Breast epithelium (tissue), 4 donors: ENCODE results near the gene ZC3H15. TPM values are rescaled to one million over a fixed set of nuclear protein-coding genes. Genes with fewer than 3 reads are reported as not detected.
"Not testable (repeated sequence)": the region's sequence is repeated elsewhere in the genome, so short reads cannot be mapped to it uniquely, and the experiment has no call there.

ENCODE experiments used
- DNase-seq, 2 donors: peaks; one replicate each; pipeline ENCODE4 v3.0.0-alpha.2; 2019; ENCODE audit warnings: low spot score in 2 of 2
- H3K27ac ChIP-seq, 2 donors: fragments of 200-600 bp; sonication (generic) in 1 of 2; one replicate each; pipeline ENCODE4 v1.5.1; 2016 to 2019; ENCODE audit warnings: mild to moderate bottlenecking in 1 of 2
- H3K27me3 ChIP-seq, 2 donors: fragments of 200-600 bp; sonication (generic) in 1 of 2; one replicate each; pipeline versions ENCODE4 v1.5.1 to v1.6.0; 2017 to 2019; ENCODE audit warnings: control low read depth in 1 of 2, mild to moderate bottlenecking in 1 of 2
- H3K36me3 ChIP-seq: fragments of 200-600 bp; one replicate; pipeline ENCODE4 v1.5.1; 2019
- H3K4me1 ChIP-seq, 2 donors: fragments of 200-600 bp; sonication (generic); one replicate each; pipeline ENCODE4 v1.5.1; 2016 to 2019; ENCODE audit warnings: control low read depth in 1 of 2
- H3K4me3 ChIP-seq, 3 donors: fragments of 200-600 bp; sonication (generic); 1 replicate in 2 of 3; 2 replicates in 1 of 3; pipeline ENCODE4 v1.5.1; 2016 to 2019; ENCODE audit warnings: mild to moderate bottlenecking in 3 of 3, moderate library complexity in 2 of 3
- H3K9me3 ChIP-seq, 2 donors: fragments of 200-600 bp; sonication (generic) in 1 of 2; one replicate each; pipeline ENCODE4 v1.5.1; 2016 to 2019; ENCODE audit warnings: control low read depth in 1 of 2
- CTCF ChIP-seq, 3 donors: fragments of 450-650 bp; IDR thresholded peaks; one replicate each; pipeline ENCODE4 v1.5.1; 2016 to 2017; ENCODE audit warnings: antibody characterized with exemption in 3 of 3, mild to moderate bottlenecking in 3 of 3, moderate library complexity in 3 of 3
- POLR2A ChIP-seq: fragments of 450-650 bp; IDR thresholded peaks from one replicate; pipeline ENCODE4 v1.6.1; 2016; ENCODE audit warnings: antibody characterized with exemption, mild to moderate bottlenecking, moderate library complexity
- POLR2AphosphoS5 ChIP-seq, 3 donors: sonication (generic); formaldehyde crosslinking; IDR thresholded peaks; one replicate each; pipeline ENCODE4 v1.6.1; 2017; ENCODE audit warnings: antibody characterized with exemption in 3 of 3
- intact Hi-C: fragments of 100-400 bp; cut with DNase I; formaldehyde crosslinking; loops from one replicate; pipeline ENCODE4 v1.15.1; 2023; ENCODE audit warnings: low total_unique reads
- total RNA-seq, 3 donors: library from RNA; depleted of rRNA; stranded (reverse); fragments of >200 nt; gene quantifications; one replicate each; pipeline ENCODE4 v1.1.0, GENCODE V29; 2016

Gene ZC3H15
- total RNA-seq, result 10 to 100 TPM; 70.8 to 75.8 (median 73.0) TPM

GRCh38 chr2:186485871-186486650, at the start of gene ZC3H15:
ZC3H15 (plus strand) TSS chr2:186486260; CDS start chr2:186486383, 123 bp downstream.
- peak; percentile 95 for DNase-seq
- no peaks in the 10 kb centered on the region for H3K27me3 ChIP-seq
- intact Hi-C loops, result no loop called here
- TF ChIP-seq POLR2AphosphoS5 (IDR thresholded peaks at IDR 0.05) (peak; percentile 94 to 98 (median 97)), CTCF (IDR thresholded peaks at IDR 0.05) (peak in 1 of 3 donors; percentile 19), POLR2A (peak; percentile 87)
- peak within 1 kb of the TSS; percentile 61 to 89 (median 87) for H3K4me3 ChIP-seq
- H3K27ac ChIP-seq, result peak within 1 kb of the TSS; percentile 94 to 96
- peaks cover 0 to 2% of the 10 kb centered on the region in 2 donors for H3K4me1 ChIP-seq
- no peaks in the 10 kb centered on the region for H3K36me3 ChIP-seq
- H3K9me3 ChIP-seq, result no peaks in the 10 kb centered on the region

- Histone ChIP-seq H3K27me3 (no peaks in the 10 kb centered on the region), H3K27ac (no peak overlapping the region), H3K36me3 (no peaks in the 10 kb centered on the region), H3K9me3 (no peaks in the 10 kb centered on the region), H3K4me1 (no peaks in the 10 kb centered on the region), H3K4me3 (no peak overlapping the region)
- intact Hi-C loops, result no loop called here
- no peak for TF ChIP-seq POLR2AphosphoS5 (IDR thresholded peaks at IDR 0.05)
- no peak for TF ChIP-seq CTCF (IDR thresholded peaks at IDR 0.05)
- no peak for TF ChIP-seq POLR2A
- no peak for DNase-seq
These were observed 48.3 kb upstream of the ZC3H15 start for GRCh38 chr2:186437719-186438118.

GRCh38 chr2:186439673-186440095, 46.4 kb upstream of the ZC3H15 start:
- H3K27me3 ChIP-seq, H3K27ac ChIP-seq, H3K4me1 ChIP-seq, DNase-seq, intact Hi-C loops, H3K4me3 ChIP-seq, H3K9me3 ChIP-seq, H3K36me3 ChIP-seq: not testable (repeated sequence)

DNA sequence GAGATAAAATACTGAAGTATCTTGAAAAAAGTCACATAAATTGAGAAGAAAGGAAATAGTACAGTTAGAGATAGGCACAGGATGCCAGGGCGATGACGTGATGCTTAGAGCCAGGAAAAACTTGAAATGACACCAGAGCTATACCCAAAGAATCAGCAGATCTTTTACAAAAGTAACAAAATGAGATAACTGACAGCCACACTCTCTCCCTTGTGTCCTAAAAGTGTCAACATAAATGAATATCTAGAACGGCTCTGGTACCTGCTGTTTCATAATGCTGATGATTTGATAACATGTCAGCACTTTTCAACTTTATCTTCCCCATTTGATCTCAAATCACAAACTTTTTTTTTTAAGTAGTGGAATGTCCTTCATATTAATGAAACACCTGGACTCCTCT, 45.6 kb upstream of the ZC3H15 start:
- intact Hi-C loops, result no loop called here

GRCh38 chr2:186442885-186443284, 43.2 kb upstream of the ZC3H15 start:
- no peaks in the 10 kb centered on the region for H3K36me3 ChIP-seq

More for the DNA sequence above, 45.6 kb upstream of the ZC3H15 start:
- Histone ChIP-seq H3K9me3 (no peaks in the 10 kb centered on the region), H3K4me3 (no peak overlapping the region), H3K36me3 (no peaks in the 10 kb centered on the region), H3K27ac (no peak overlapping the region), H3K4me1 (no peaks in the 10 kb centered on the region), H3K27me3 (no peaks in the 10 kb centered on the region)
- TF ChIP-seq CTCF (IDR thresholded peaks at IDR 0.05), result no peak
- no peak for TF ChIP-seq POLR2A
- no peak for TF ChIP-seq POLR2AphosphoS5 (IDR thresholded peaks at IDR 0.05)
- DNase-seq, result no peak

GRCh38 chr2:186443851-186444250, 42.2 kb upstream of the ZC3H15 start:
- DNase-seq, result no peak
- Histone ChIP-seq H3K9me3 (no peaks in the 10 kb centered on the region), H3K27ac (no peak overlapping the region), H3K4me1 (no peaks in the 10 kb centered on the region), H3K36me3 (no peaks in the 10 kb centered on the region), H3K27me3 (no peaks in the 10 kb centered on the region), H3K4me3 (no peak overlapping the region)
- TF ChIP-seq CTCF (IDR thresholded peaks at IDR 0.05) (no peak), POLR2A (no peak), POLR2AphosphoS5 (IDR thresholded peaks at IDR 0.05) (no peak)
- intact Hi-C loops, result no loop called here

More at GRCh38 chr2:186442885-186443284, 43.2 kb upstream of the ZC3H15 start:
- no peaks in the 10 kb centered on the region for H3K4me1 ChIP-seq
- H3K27me3 ChIP-seq, result no peaks in the 10 kb centered on the region
- DNase-seq, result no peak
- no peak overlapping the region for H3K4me3 ChIP-seq
- H3K9me3 ChIP-seq, result no peaks in the 10 kb centered on the region
- intact Hi-C loops, result no loop called here
- TF ChIP-seq POLR2AphosphoS5 (IDR thresholded peaks at IDR 0.05), result no peak
- no peak overlapping the region for H3K27ac ChIP-seq
